Gastrocnemius medialis (tissue), 4 donors: Measurements from ENCODE around the gene KRTAP9-8. TPM values are rescaled to one million over a fixed set of nuclear protein-coding genes. Genes with fewer than 3 reads are reported as not detected.
"Not testable (repeated sequence)": the region's sequence is repeated elsewhere in the genome, so short reads cannot be mapped to it uniquely, and the experiment has no call there.

Source experiments
- ATAC-seq, 2 donors: fragments of 150-250 bp; one replicate each; pipeline ENCODE4 v1.9.1; 2016
- DNase-seq, 2 donors: peaks; one replicate each; pipeline ENCODE4 v3.0.0-alpha.2; 2019
- H3K27ac ChIP-seq, 4 donors: fragments of 200-600 bp; sonication (generic); 1 replicate in 1 of 4; 2 replicates in 3 of 4; pipeline ENCODE4 v1.5.1; 2016 to 2018; ENCODE audit warnings: mild to moderate bottlenecking in 2 of 4, moderate library complexity in 1 of 4
- H3K27me3 ChIP-seq, 3 donors: fragments of 200-600 bp; sonication (generic) in 2 of 3; 1 replicate in 1 of 3; 2 replicates in 2 of 3; pipeline versions ENCODE4 v1.5.1 to v1.6.0; 2016 to 2019; ENCODE audit warnings: mild to moderate bottlenecking in 1 of 3, moderate library complexity in 1 of 3
- H3K36me3 ChIP-seq, 2 donors: fragments of 200-600 bp; sonication (generic) in 1 of 2; one replicate each; pipeline ENCODE4 v1.5.1; 2017 to 2018
- H3K4me1 ChIP-seq, 2 donors: fragments of 200-600 bp; sonication (generic) in 1 of 2; one replicate each; pipeline ENCODE4 v1.5.1; 2016 to 2017; ENCODE audit warnings: mild to moderate bottlenecking in 2 of 2
- H3K4me3 ChIP-seq, 4 donors: fragments of 200-600 bp; sonication (generic) in 3 of 4; 1 replicate in 1 of 4; 2 replicates in 3 of 4; pipeline ENCODE4 v1.5.1; 2016 to 2019; ENCODE audit warnings: mild to moderate bottlenecking in 2 of 4
- H3K9me3 ChIP-seq, 3 donors: fragments of 200-600 bp; sonication (generic) in 2 of 3; 1 replicate in 1 of 3; 2 replicates in 2 of 3; pipeline ENCODE4 v1.5.1; 2016 to 2019
- CTCF ChIP-seq, 5 experiments: fragments of 450-650 bp in 3 of 5; fragments of 200-600 bp in 2 of 5; sonication (generic) in 2 of 5; IDR thresholded peaks in 4 of 5; conservative IDR thresholded peaks in 1 of 5; 1 replicate in 4 of 5; 2 replicates in 1 of 5; pipeline ENCODE4 v1.5.1; 2016 to 2019; ENCODE audit warnings: antibody characterized with exemption in 5 of 5, mild to moderate bottlenecking in 3 of 5, moderate library complexity in 3 of 5
- POLR2A ChIP-seq, 2 donors: fragments of 450-650 bp; IDR thresholded peaks; one replicate each; pipeline ENCODE4 v1.6.1; 2017; ENCODE audit warnings: antibody characterized with exemption in 2 of 2, mild to moderate bottlenecking in 2 of 2, moderate library complexity in 2 of 2
- in situ Hi-C, 4 donors: fragments of 200-750 bp; cut with MboI; loops; one replicate each; pipeline versions ENCODE4 v1.15.0 to v1.8.0; 2017; ENCODE audit warnings: low sequenced_read_pairs in 4 of 4
- intact Hi-C: fragments of 100-400 bp; cut with DNase I; formaldehyde crosslinking; loops from one replicate; pipeline ENCODE4 v1.15.1; 2023; ENCODE audit warnings: low total_unique reads
- total RNA-seq, 4 donors: library from RNA; depleted of rRNA; stranded (reverse); fragments of >200 nt; gene quantifications; one replicate each; pipeline versions ENCODE4 v1.1.0 to v1.2.3, GENCODE V29; 2016

KRTAP9-8 gene
- total RNA-seq, 4 donors from 2014 or later, result not detected

DNA sequence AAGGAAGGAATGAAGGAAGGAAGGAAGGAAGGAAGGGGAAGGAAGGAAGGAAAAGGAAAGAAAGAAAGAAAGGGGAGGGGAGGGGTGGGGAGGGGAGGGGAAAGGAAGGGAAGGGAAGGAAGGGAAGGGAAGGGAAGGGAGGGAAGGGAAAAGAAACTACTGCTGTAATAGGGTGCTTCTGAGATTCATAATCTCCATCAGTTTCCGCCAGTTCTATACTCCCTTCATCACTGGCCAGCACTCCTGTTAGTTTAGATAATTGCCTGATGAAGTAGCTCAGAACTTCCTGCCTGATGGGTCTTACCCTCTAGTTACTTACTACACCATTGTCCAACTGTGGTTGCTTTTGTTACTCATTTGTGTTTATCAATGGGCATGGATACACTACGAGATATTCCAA, 25.4 kb downstream of the KRTAP9-8 start:
- Histone ChIP-seq H3K4me3 (no peak overlapping the region), H3K27ac (no peak overlapping the region), H3K4me1 (no peaks in the 10 kb centered on the region), H3K27me3 (peaks cover 0 to 14% (median 0%) of the 10 kb centered on the region in 3 donors), H3K36me3 (no peaks in the 10 kb centered on the region), H3K9me3 (no peaks in the 10 kb centered on the region)
- ATAC-seq (no peak), DNase-seq (no peak)
- TF ChIP-seq CTCF (IDR thresholded peaks at IDR 0.05 in 4 of 5, conservative IDR thresholded peaks at IDR 0.05 in 1 of 5), result no peak
- TF ChIP-seq POLR2A (IDR thresholded peaks at IDR 0.05), result no peak
- intact Hi-C loops (no loop called here), in situ Hi-C loops (loop anchor here in 1 of 4 donors (25.0 kb wide), 1 partner anchor 101 kb away; the partner anchor contains the start of genes KRTAP4-3 and KRTAP4-4)

- Histone ChIP-seq H3K4me3 (no peak overlapping the region), H3K36me3 (no peaks in the 10 kb centered on the region), H3K9me3 (no peaks in the 10 kb centered on the region), H3K4me1 (no peaks in the 10 kb centered on the region), H3K27me3 (peaks cover 0 to 3% (median 0%) of the 10 kb centered on the region in 3 donors), H3K27ac (no peak overlapping the region)
- ATAC-seq (no peak), DNase-seq (no peak)
- TF ChIP-seq POLR2A (IDR thresholded peaks at IDR 0.05) (no peak), CTCF (IDR thresholded peaks at IDR 0.05 in 4 of 5, conservative IDR thresholded peaks at IDR 0.05 in 1 of 5) (no peak)
- intact Hi-C loops, result no loop called here
- in situ Hi-C loops, result loop anchor here in 1 of 4 donors (25.0 kb wide), 1 partner anchor 102 kb away; the partner anchor contains the start of genes KRTAP4-3 and KRTAP4-4
These were observed 26.8 kb downstream of the KRTAP9-8 start for GRCh38 chr17:41264599-41264998.

- no peak within 1 kb of the TSS for H3K4me3 ChIP-seq
- peaks cover 0 to 3% (median 0%) of the 10 kb centered on the region in 3 donors for H3K27me3 ChIP-seq
- H3K36me3 ChIP-seq, result no peaks in the 10 kb centered on the region
- DNase-seq (no peak), ATAC-seq (no peak)
- no peak within 1 kb of the TSS for H3K27ac ChIP-seq
- no peaks in the 10 kb centered on the region for H3K4me1 ChIP-seq
- intact Hi-C loops (no loop called here), in situ Hi-C loops (loop anchor here in 1 of 4 donors (25.0 kb wide), 1 partner anchor 103 kb away; the partner anchor contains the start of genes KRTAP4-3 and KRTAP4-4)
- H3K9me3 ChIP-seq, result no peaks in the 10 kb centered on the region
- TF ChIP-seq POLR2A (IDR thresholded peaks at IDR 0.05) (no peak), CTCF (IDR thresholded peaks at IDR 0.05 in 4 of 5, conservative IDR thresholded peaks at IDR 0.05 in 1 of 5) (no peak)
These were observed 27.3 kb downstream of the KRTAP9-8 start, which contains the start of gene KRTAP9-6 for GRCh38 chr17:41265078-41265477. Gene KRTAP9-6 (plus strand): TSS chr17:41265378. CDS start chr17:41265378, 0 bp downstream.

- Histone ChIP-seq H3K27me3 (no peaks in the 10 kb centered on the region), H3K36me3 (no peaks in the 10 kb centered on the region), H3K4me3 (no peak overlapping the region), H3K4me1 (no peaks in the 10 kb centered on the region), H3K27ac (no peak overlapping the region), H3K9me3 (no peaks in the 10 kb centered on the region)
- TF ChIP-seq CTCF (IDR thresholded peaks at IDR 0.05 in 4 of 5, conservative IDR thresholded peaks at IDR 0.05 in 1 of 5), result no peak
- no peak for TF ChIP-seq POLR2A (IDR thresholded peaks at IDR 0.05)
- intact Hi-C loops (no loop called here), in situ Hi-C loops (loop anchor here in 1 of 4 donors (25.0 kb wide), 1 partner anchor 105 kb away; the partner anchor contains the start of genes KRTAP4-3 and KRTAP4-4)
- no peak for DNase-seq
- ATAC-seq, result no peak
These were observed 29.9 kb downstream of the KRTAP9-8 start for GRCh38 chr17:41267711-41268110.

DNA sequence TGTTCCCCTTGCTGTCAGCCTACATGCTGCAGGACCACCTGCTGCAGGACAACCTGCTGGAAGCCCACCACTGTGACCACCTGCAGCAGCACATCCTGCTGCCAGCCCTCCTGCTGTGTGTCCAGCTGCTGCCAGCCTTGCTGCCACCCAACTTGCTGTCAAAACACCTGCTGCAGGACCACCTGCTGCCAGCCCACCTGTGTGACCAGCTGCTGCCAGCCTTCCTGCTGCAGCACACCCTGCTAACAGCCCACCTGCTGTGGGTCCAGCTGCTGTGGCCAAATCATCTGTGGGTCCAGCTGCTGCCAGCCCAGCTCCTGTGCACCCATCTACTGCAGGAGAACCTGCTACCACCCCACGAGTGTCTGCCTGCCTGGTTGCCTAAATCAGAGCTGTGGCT, 33.5 kb downstream of the KRTAP9-8 start:
- H3K36me3 ChIP-seq, H3K27me3 ChIP-seq, H3K4me1 ChIP-seq, ATAC-seq, intact Hi-C loops, DNase-seq, H3K27ac ChIP-seq, H3K9me3 ChIP-seq, H3K4me3 ChIP-seq: not testable (repeated sequence)
- in situ Hi-C loops, result loop anchor here in 1 of 4 donors (25.0 kb wide), 1 partner anchor 109 kb away; the partner anchor contains the start of genes KRTAP4-3 and KRTAP4-4
